Osteoblast (primary cell): ENCODE data around the gene INTS4. TPM values are rescaled to one million over a fixed set of nuclear protein-coding genes. Genes with fewer than 3 reads are reported as not detected.
"Not testable (repeated sequence)": the region's sequence is repeated elsewhere in the genome, so short reads cannot be mapped to it uniquely, and the experiment has no call there.

Experiments used
- DNase-seq: peaks from one replicate; pipeline ENCODE4 v3.0.0; 2011; ENCODE audit warnings: low spot score, mixed read lengths; ENCODE audit not compliant: insufficient read length; ENCODE audit errors: missing footprints
- H2AFZ ChIP-seq: 2 replicates; pipeline ENCODE4 v1.6.0; 2011; ENCODE audit warnings: mild to moderate bottlenecking, low read length
- H3K27ac ChIP-seq: 2 replicates; pipeline ENCODE4 v1.5.1; 2011; ENCODE audit warnings: mild to moderate bottlenecking, low read depth, low read length, moderate library complexity
- H3K27me3 ChIP-seq: 2 replicates; pipeline ENCODE4 v1.6.0; 2012; ENCODE audit warnings: mild to moderate bottlenecking, control low read depth, inconsistent platforms, low read length, moderate library complexity; ENCODE audit not compliant: insufficient read depth
- H3K36me3 ChIP-seq: 2 replicates; pipeline ENCODE4 v1.5.1; 2011; ENCODE audit warnings: mild to moderate bottlenecking, low read length, control low read depth, moderate library complexity; ENCODE audit not compliant: insufficient read depth
- H3K4me1 ChIP-seq: 2 replicates; pipeline ENCODE4 v1.5.1; 2011; ENCODE audit warnings: mild to moderate bottlenecking, low read length, control low read depth, moderate library complexity; ENCODE audit not compliant: insufficient read depth
- H3K4me2 ChIP-seq: 2 replicates; pipeline ENCODE4 v1.6.0; 2011; ENCODE audit warnings: mild to moderate bottlenecking, low read length; ENCODE audit not compliant: insufficient read depth
- H3K4me3 ChIP-seq: fragments of 200-600 bp; sonication (generic); 3 replicates; pipeline ENCODE4 v1.5.1; 2012; ENCODE audit warnings: mild to moderate bottlenecking, low read length, inconsistent platforms; ENCODE audit not compliant: insufficient read depth
- H3K79me2 ChIP-seq: 2 replicates; pipeline ENCODE4 v1.6.0; 2012; ENCODE audit warnings: mild to moderate bottlenecking, low read length, control low read depth, inconsistent platforms; ENCODE audit not compliant: insufficient read depth
- H3K9me3 ChIP-seq: 2 replicates; pipeline ENCODE4 v1.5.1; 2011; ENCODE audit warnings: low read depth, low read length, control low read depth
- H4K20me1 ChIP-seq: 2 replicates; pipeline ENCODE4 v1.6.0; 2012; ENCODE audit warnings: mild to moderate bottlenecking, low read length, control low read depth; ENCODE audit not compliant: insufficient read depth
- CTCF ChIP-seq: IDR thresholded peaks from 2 replicates; pipeline ENCODE4 v1.5.1; 2011; ENCODE audit warnings: mild to moderate bottlenecking, low read depth, low read length, moderate library complexity; ENCODE audit errors: extremely low read depth
- total RNA-seq: library from RNA; depleted of rRNA; stranded (reverse); fragments of >200 nt; gene quantifications from 2 replicates; pipeline ENCODE4 v1.2.3, GENCODE V29; 2012

INTS4 gene
- total RNA-seq, 1 donor = 35.8 TPM

- H3K4me1 ChIP-seq = no peaks in the 10 kb centered on the region
- no peaks in the 10 kb centered on the region for H3K79me2 ChIP-seq
- H3K36me3 ChIP-seq = no peaks in the 10 kb centered on the region
- peaks cover 4% of the 10 kb centered on the region for H3K27me3 ChIP-seq
- no peak overlapping the region for H3K4me3 ChIP-seq
- no peak overlapping the region for H2AFZ ChIP-seq
- no peak overlapping the region for H3K4me2 ChIP-seq
- H4K20me1 ChIP-seq = no peaks in the 10 kb centered on the region
- H3K9me3 ChIP-seq = no peaks in the 10 kb centered on the region
- no peak overlapping the region for H3K27ac ChIP-seq
- DNase-seq = no peak
- no peak for TF ChIP-seq CTCF
Observed at GRCh38 chr11:78021611-78022010, 27.1 kb upstream of the INTS4 start.

GRCh38 chr11:78020246-78020645, 25.8 kb upstream of the INTS4 start:
- Histone ChIP-seq H3K4me2 (no peak overlapping the region), H2AFZ (no peak overlapping the region), H4K20me1 (no peaks in the 10 kb centered on the region), H3K4me1 (no peaks in the 10 kb centered on the region), H3K4me3 (no peak overlapping the region), H3K27me3 (peaks cover 4% of the 10 kb centered on the region), H3K36me3 (no peaks in the 10 kb centered on the region), H3K27ac (no peak overlapping the region), H3K79me2 (no peaks in the 10 kb centered on the region), H3K9me3 (no peaks in the 10 kb centered on the region)
- no peak for TF ChIP-seq CTCF
- DNase-seq = no peak

GRCh38 chr11:78019808-78020207, 25.3 kb upstream of the INTS4 start:
- H3K36me3 ChIP-seq = no peaks in the 10 kb centered on the region
- no peak overlapping the region for H3K4me3 ChIP-seq
- H3K4me1 ChIP-seq = no peaks in the 10 kb centered on the region
- H3K9me3 ChIP-seq = no peaks in the 10 kb centered on the region
- no peak overlapping the region for H3K4me2 ChIP-seq
- H3K27ac ChIP-seq = no peak overlapping the region
- no peak for DNase-seq
- H4K20me1 ChIP-seq = no peaks in the 10 kb centered on the region
- TF ChIP-seq CTCF = no peak
- peaks cover 4% of the 10 kb centered on the region for H3K27me3 ChIP-seq
- no peak overlapping the region for H2AFZ ChIP-seq
- H3K79me2 ChIP-seq = no peaks in the 10 kb centered on the region

- H3K9me3 ChIP-seq = no peaks in the 10 kb centered on the region
- TF ChIP-seq CTCF = no peak
- H3K36me3 ChIP-seq = no peaks in the 10 kb centered on the region
- H3K4me1 ChIP-seq = no peaks in the 10 kb centered on the region
- DNase-seq = no peak
- H3K27ac ChIP-seq = no peak overlapping the region
- H3K79me2 ChIP-seq = no peaks in the 10 kb centered on the region
- no peak overlapping the region for H3K4me2 ChIP-seq
- H4K20me1 ChIP-seq = no peaks in the 10 kb centered on the region
- no peak overlapping the region for H2AFZ ChIP-seq
- no peak overlapping the region for H3K4me3 ChIP-seq
- H3K27me3 ChIP-seq = no peaks in the 10 kb centered on the region
Observed at GRCh38 chr11:78015878-78016277, 21.4 kb upstream of the INTS4 start.

- H3K4me1 ChIP-seq, H3K4me2 ChIP-seq, H3K27me3 ChIP-seq, H3K4me3 ChIP-seq, H2AFZ ChIP-seq, H3K79me2 ChIP-seq, H3K27ac ChIP-seq, H3K36me3 ChIP-seq, H3K9me3 ChIP-seq, DNase-seq, H4K20me1 ChIP-seq: not testable (repeated sequence)
Observed at GRCh38 chr11:78014937-78015520, 20.6 kb upstream of the INTS4 start.
